ENCODE measurements around the gene LMF1. TPM values are rescaled to one million over a fixed set of nuclear protein-coding genes. Genes with fewer than 3 reads are reported as not detected.

The LMF1 gene
- total and polyA plus RNA-seq, 2 experiments from 2014 or later = 18.8 to 41.6 TPM

- H3K9me3 ChIP-seq (ENCODE audit: low read depth) = no peaks in the 10 kb centered on the region
- H3K4me3 ChIP-seq = no peak overlapping the region
- DNase-seq (ENCODE audit: low read depth in 1 of 2, low spot score in 1 of 2) = no peak
- TF ChIP-seq CTCF (IDR thresholded peaks at IDR 0.05; ENCODE audit: low read depth, low read length) = no peak
- no peaks in the 10 kb centered on the region for H3K27me3 ChIP-seq
- no peaks in the 10 kb centered on the region for H3K36me3 ChIP-seq
- H3K27ac ChIP-seq = no peak overlapping the region
- peaks cover 4% of the 10 kb centered on the region for H3K4me1 ChIP-seq (ENCODE audit: low read depth)
These were observed 40.7 kb upstream of the LMF1 start for GRCh38 chr16:1011316-1012082.

GRCh38 chr16:1010815-1011214, 40.0 kb upstream of the LMF1 start:
- DNase-seq (ENCODE audit: low read depth in 1 of 2, low spot score in 1 of 2) = no peak
- H3K27me3 ChIP-seq = no peaks in the 10 kb centered on the region
- TF ChIP-seq CTCF (IDR thresholded peaks at IDR 0.05; ENCODE audit: low read depth, low read length) = no peak
- no peak overlapping the region for H3K4me3 ChIP-seq
- H3K27ac ChIP-seq = no peak overlapping the region
- H3K4me1 ChIP-seq (ENCODE audit: low read depth) = peaks cover 4% of the 10 kb centered on the region
- H3K36me3 ChIP-seq = no peaks in the 10 kb centered on the region
- no peaks in the 10 kb centered on the region for H3K9me3 ChIP-seq (ENCODE audit: low read depth)

- H3K9me3 ChIP-seq (ENCODE audit: low read depth) = no peaks in the 10 kb centered on the region
- no peaks in the 10 kb centered on the region for H3K27me3 ChIP-seq
- no peak for DNase-seq (ENCODE audit: low read depth in 1 of 2, low spot score in 1 of 2)
- no peak for TF ChIP-seq CTCF (IDR thresholded peaks at IDR 0.05; ENCODE audit: low read depth, low read length)
- H3K4me3 ChIP-seq = no peak overlapping the region
- H3K36me3 ChIP-seq = no peaks in the 10 kb centered on the region
- H3K27ac ChIP-seq = no peak overlapping the region
- H3K4me1 ChIP-seq (ENCODE audit: low read depth) = peaks cover 4% of the 10 kb centered on the region
These were observed 39.5 kb upstream of the LMF1 start for GRCh38 chr16:1010251-1010650.

- Histone ChIP-seq H3K4me3 (no peak overlapping the region), H3K27ac (no peak overlapping the region), H3K4me1 (ENCODE audit: low read depth) (peaks cover 2% of the 10 kb centered on the region), H3K36me3 (no peaks in the 10 kb centered on the region), H3K9me3 (ENCODE audit: low read depth) (no peaks in the 10 kb centered on the region), H3K27me3 (no peaks in the 10 kb centered on the region)
- no peak for DNase-seq (ENCODE audit: low read depth in 1 of 2, low spot score in 1 of 2)
- TF ChIP-seq CTCF (IDR thresholded peaks at IDR 0.05; ENCODE audit: low read depth, low read length) = no peak
These were observed 38.8 kb upstream of the LMF1 start for GRCh38 chr16:1009358-1010150.

GRCh38 chr16:1008085-1008484, 37.3 kb upstream of the LMF1 start:
- H3K4me3 ChIP-seq = no peak overlapping the region
- H3K4me1 ChIP-seq (ENCODE audit: low read depth) = no peaks in the 10 kb centered on the region
- no peaks in the 10 kb centered on the region for H3K9me3 ChIP-seq (ENCODE audit: low read depth)
- no peaks in the 10 kb centered on the region for H3K36me3 ChIP-seq
- no peak for DNase-seq (ENCODE audit: low read depth in 1 of 2, low spot score in 1 of 2)
- H3K27ac ChIP-seq = no peak overlapping the region
- H3K27me3 ChIP-seq = no peaks in the 10 kb centered on the region
- no peak for TF ChIP-seq CTCF (IDR thresholded peaks at IDR 0.05; ENCODE audit: low read depth, low read length)
